Aorta (tissue), 5 donors: ENCODE results near the gene LUZP2. TPM values are rescaled to one million over a fixed set of nuclear protein-coding genes. Genes with fewer than 3 reads are reported as not detected.
A peak's percentile ranks its signal among the peaks of the same experiment; 100 is the strongest.

Experiments
- ATAC-seq: fragments of 200-7000 bp; cut with Tn5 transposase; one replicate; pipeline ENCODE4 v1.9.1; 2022; ENCODE audit warnings: moderate library complexity; ENCODE audit not compliant: low FRiP score
- DNase-seq, 2 donors: peaks; one replicate each; pipeline ENCODE4 v3.0.0-alpha.2; 2020
- H3K27ac ChIP-seq, 2 donors: one replicate each; pipeline ENCODE4 v1.5.1; 2013; ENCODE audit warnings: low read length in 2 of 2, mild to moderate bottlenecking in 2 of 2, moderate library complexity in 2 of 2, control low read depth in 1 of 2, inconsistent platforms in 1 of 2, low read depth in 1 of 2
- H3K27me3 ChIP-seq, 2 donors: one replicate each; pipeline ENCODE4 v1.6.1; 2013; ENCODE audit warnings: control low read depth in 1 of 2, low read length in 1 of 2, mild to moderate bottlenecking in 1 of 2, moderate library complexity in 1 of 2; ENCODE audit not compliant: insufficient read depth in 2 of 2, control insufficient read depth in 1 of 2
- H3K36me3 ChIP-seq, 2 donors: one replicate each; pipeline ENCODE4 v1.6.1; 2013; ENCODE audit warnings: control low read depth in 1 of 2, low read length in 1 of 2, mild to moderate bottlenecking in 1 of 2; ENCODE audit not compliant: insufficient read depth in 2 of 2, control insufficient read depth in 1 of 2
- H3K4me1 ChIP-seq, 2 donors: one replicate each; pipeline ENCODE4 v1.6.1; 2013; ENCODE audit warnings: low read length in 2 of 2, control low read depth in 1 of 2, mild to moderate bottlenecking in 1 of 2, moderate library complexity in 1 of 2; ENCODE audit not compliant: insufficient read depth in 2 of 2, control insufficient read depth in 1 of 2
- H3K4me3 ChIP-seq, 2 donors: one replicate each; pipeline ENCODE4 v1.5.1; 2013; ENCODE audit warnings: low read length in 2 of 2, control low read depth in 1 of 2, mild to moderate bottlenecking in 1 of 2
- H3K9me3 ChIP-seq: one replicate; pipeline ENCODE4 v1.6.1; 2013; ENCODE audit warnings: mild to moderate bottlenecking, low read length; ENCODE audit not compliant: control insufficient read depth
- WGBS, 2 donors: extraction: QIAGEN DNeasy Blood & Tissue Kit; methylation state at CpG; one replicate each; pipeline ENCODE4 v1.1.7; 2013; 5-methylcytosine and 5-hydroxymethylcytosine counted together
- intact Hi-C, 2 donors: fragments of 100-400 bp; cut with DNase I; formaldehyde crosslinking; loops; one replicate each; pipeline versions ENCODE4 v1.14.2 to v1.15.0; 2022
- polyA plus RNA-seq, 2 donors: library from polyadenylated mRNA; stranded (reverse); fragments of 200-250 nt; gene quantifications; one replicate each; pipeline ENCODE4 v1.2.3, GENCODE V29; 2013
- total RNA-seq, 2 donors: library from RNA; stranded (reverse); fragmentation: NEBNext Ultra II Directional; extraction: Animal tissue kit (Norgen Biotek cat#: 25700); gene quantifications; one replicate each; pipeline ENCODE4 v1.2.1, GENCODE V29; 2021
- donor health status: healthy with polysubstance abuse.
- donor health status: Bipolar disorder and iron deficiency.
- donor health status: DM: no; HTN: no; CAD: no.
- donor health status: DM: no; HTN: no; CAD: no.
- donor health status: DM: yes; HTN: yes; CAD: no.

Gene LUZP2
- total and polyA plus RNA-seq, 4 donors: 0.15 to 0.50 TPM; not detected in 2

- Histone ChIP-seq H3K9me3 (peaks cover 1% of the 10 kb centered on the region), H3K36me3 (no peaks in the 10 kb centered on the region), H3K27ac (no peak overlapping the region), H3K27me3 (no peaks in the 10 kb centered on the region), H3K4me1 (no peaks in the 10 kb centered on the region), H3K4me3 (no peak overlapping the region)
- intact Hi-C loops: no loop called here
- ATAC-seq: no peak
- DNase-seq: no peak
These were observed 541.3 kb downstream of the LUZP2 start for GRCh38 chr11:25038131-25038530.

GRCh38 chr11:25039165-25039564 is 542.3 kb downstream of the LUZP2 start:
- WGBS, 2 donors: 95 to 100% methylated on average over 2 of the region's 2 CpGs
- Histone ChIP-seq H3K27me3 (no peaks in the 10 kb centered on the region), H3K9me3 (peaks cover 1% of the 10 kb centered on the region), H3K4me1 (no peaks in the 10 kb centered on the region), H3K27ac (no peak overlapping the region), H3K36me3 (no peaks in the 10 kb centered on the region), H3K4me3 (no peak overlapping the region)
- intact Hi-C loops: no loop called here
- DNase-seq (peak in 1 of 2 donors; percentile 14), ATAC-seq (peak; percentile 46)

- no peaks in the 10 kb centered on the region for H3K4me1 ChIP-seq
- 73 to 91% methylated on average over 1 of the region's 1 CpG for WGBS, 2 donors
- no peaks in the 10 kb centered on the region for H3K36me3 ChIP-seq
- intact Hi-C loops: no loop called here
- no peak for ATAC-seq
- H3K27ac ChIP-seq: no peak overlapping the region
- DNase-seq: no peak
- H3K27me3 ChIP-seq: no peaks in the 10 kb centered on the region
- no peak overlapping the region for H3K4me3 ChIP-seq
- no peaks in the 10 kb centered on the region for H3K9me3 ChIP-seq
These were observed 551.8 kb downstream of the LUZP2 start for GRCh38 chr11:25048632-25049031.

GRCh38 chr11:25052844-25053243 is 556.0 kb downstream of the LUZP2 start:
- DNase-seq (no peak), ATAC-seq (no peak)
- no peaks in the 10 kb centered on the region for H3K4me1 ChIP-seq
- no peaks in the 10 kb centered on the region for H3K27me3 ChIP-seq
- no peak overlapping the region for H3K4me3 ChIP-seq
- no peak overlapping the region for H3K27ac ChIP-seq
- no peaks in the 10 kb centered on the region for H3K9me3 ChIP-seq
- no peaks in the 10 kb centered on the region for H3K36me3 ChIP-seq
- intact Hi-C loops: no loop called here

GRCh38 chr11:25057861-25058260 is 561.0 kb downstream of the LUZP2 start:
- no peak overlapping the region for H3K27ac ChIP-seq
- H3K4me1 ChIP-seq: no peaks in the 10 kb centered on the region
- intact Hi-C loops: no loop called here
- no peaks in the 10 kb centered on the region for H3K27me3 ChIP-seq
- no peak overlapping the region for H3K4me3 ChIP-seq
- DNase-seq (no peak), ATAC-seq (no peak)
- no peaks in the 10 kb centered on the region for H3K9me3 ChIP-seq
- H3K36me3 ChIP-seq: no peaks in the 10 kb centered on the region

- 7 to 13% methylated on average over 1 of the region's 1 CpG for WGBS, 2 donors
- DNase-seq: no peak
These were observed 568.9 kb downstream of the LUZP2 start for GRCh38 chr11:25065746-25066145.

GRCh38 chr11:25066706-25067105 is 569.9 kb downstream of the LUZP2 start:
- no peak for DNase-seq
- no peak for ATAC-seq
- WGBS, 2 donors: 42 to 51% methylated on average over 2 of the region's 2 CpGs
- Histone ChIP-seq H3K27me3 (no peaks in the 10 kb centered on the region), H3K36me3 (no peaks in the 10 kb centered on the region), H3K9me3 (no peaks in the 10 kb centered on the region), H3K4me1 (no peaks in the 10 kb centered on the region), H3K4me3 (no peak overlapping the region), H3K27ac (no peak overlapping the region)
- intact Hi-C loops: no loop called here

More at GRCh38 chr11:25065746-25066145, 568.9 kb downstream of the LUZP2 start:
- ATAC-seq: no peak
- Histone ChIP-seq H3K27me3 (no peaks in the 10 kb centered on the region), H3K4me3 (no peak overlapping the region), H3K27ac (no peak overlapping the region), H3K36me3 (no peaks in the 10 kb centered on the region), H3K9me3 (no peaks in the 10 kb centered on the region), H3K4me1 (no peaks in the 10 kb centered on the region)
- intact Hi-C loops: no loop called here

- Histone ChIP-seq H3K9me3 (no peaks in the 10 kb centered on the region), H3K4me3 (no peak overlapping the region), H3K36me3 (no peaks in the 10 kb centered on the region), H3K4me1 (no peaks in the 10 kb centered on the region), H3K27me3 (no peaks in the 10 kb centered on the region), H3K27ac (no peak overlapping the region)
- WGBS, 2 donors: 43 to 58% methylated on average over 4 of the region's 4 CpGs
- ATAC-seq (no peak), DNase-seq (no peak)
- intact Hi-C loops: no loop called here
These were observed 571.6 kb downstream of the LUZP2 start for GRCh38 chr11:25068451-25068850.

GRCh38 chr11:25094085-25094802 is 597.4 kb downstream of the LUZP2 start:
- Histone ChIP-seq H3K27ac (no peak overlapping the region), H3K4me1 (no peaks in the 10 kb centered on the region), H3K4me3 (no peak overlapping the region), H3K27me3 (no peaks in the 10 kb centered on the region), H3K36me3 (no peaks in the 10 kb centered on the region), H3K9me3 (no peaks in the 10 kb centered on the region)
- WGBS, 2 donors: 84 to 87% methylated on average over 6 of the region's 6 CpGs
- intact Hi-C loops: no loop called here
- ATAC-seq (peak; percentile 29), DNase-seq (peak in 1 of 2 donors; percentile 54)
